ENCODE measurements around the gene SPIN2B.

SPIN2B gene

GRCh38 chrX:57070185-57070984, 51.0 kb downstream of the SPIN2B start:
- DNase-seq (ENCODE audit: low spot score) = no peak
